ENCODE results near the gene NPHP4.

Gene NPHP4

DNA sequence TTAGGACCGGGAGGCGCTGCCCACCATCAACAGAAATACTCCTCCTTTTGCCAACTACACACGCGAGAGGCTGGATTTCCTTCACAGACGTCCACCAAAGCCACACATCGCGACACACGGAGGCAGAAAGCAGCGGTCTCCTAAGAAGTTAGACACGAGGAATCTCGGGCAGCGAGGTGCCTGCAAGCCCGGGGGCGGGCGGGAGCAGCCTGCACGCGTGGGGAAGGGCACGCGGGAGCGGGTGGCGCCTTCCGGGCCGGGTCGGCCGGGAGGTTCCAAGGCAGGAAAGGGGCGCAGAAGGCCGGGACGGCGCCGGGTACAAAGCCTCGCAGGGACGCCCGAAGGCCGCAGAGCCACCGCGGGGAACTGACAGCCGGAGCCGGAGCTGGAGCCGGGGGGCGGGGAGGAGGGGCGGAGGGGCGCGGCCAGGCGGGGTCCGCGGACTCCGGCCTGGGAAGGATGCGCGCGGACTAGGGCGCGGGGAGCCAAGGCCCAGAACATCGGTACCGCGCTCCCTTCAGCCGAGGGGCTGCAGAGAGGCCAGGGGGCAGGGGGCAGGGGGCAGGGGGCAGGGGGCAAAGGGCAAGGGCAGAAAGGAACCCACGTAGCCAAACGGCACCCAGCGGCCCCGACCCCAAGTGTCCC lies 722 bp downstream of the NPHP4 start:
- TF ChIP-seq, protein P1, sequence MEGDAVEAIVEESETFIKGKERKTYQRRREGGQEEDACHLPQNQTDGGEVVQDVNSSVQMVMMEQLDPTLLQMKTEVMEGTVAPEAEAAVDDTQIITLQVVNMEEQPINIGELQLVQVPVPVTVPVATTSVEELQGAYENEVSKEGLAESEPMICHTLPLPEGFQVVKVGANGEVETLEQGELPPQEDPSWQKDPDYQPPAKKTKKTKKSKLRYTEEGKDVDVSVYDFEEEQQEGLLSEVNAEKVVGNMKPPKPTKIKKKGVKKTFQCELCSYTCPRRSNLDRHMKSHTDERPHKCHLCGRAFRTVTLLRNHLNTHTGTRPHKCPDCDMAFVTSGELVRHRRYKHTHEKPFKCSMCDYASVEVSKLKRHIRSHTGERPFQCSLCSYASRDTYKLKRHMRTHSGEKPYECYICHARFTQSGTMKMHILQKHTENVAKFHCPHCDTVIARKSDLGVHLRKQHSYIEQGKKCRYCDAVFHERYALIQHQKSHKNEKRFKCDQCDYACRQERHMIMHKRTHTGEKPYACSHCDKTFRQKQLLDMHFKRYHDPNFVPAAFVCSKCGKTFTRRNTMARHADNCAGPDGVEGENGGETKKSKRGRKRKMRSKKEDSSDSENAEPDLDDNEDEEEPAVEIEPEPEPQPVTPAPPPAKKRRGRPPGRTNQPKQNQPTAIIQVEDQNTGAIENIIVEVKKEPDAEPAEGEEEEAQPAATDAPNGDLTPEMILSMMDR (IDR thresholded peaks at IDR 0.05; ENCODE audit: control extremely low read depth, extremely low read depth, low read depth, missing control alignments) = no peak
- POLR2A ChIA-PET = interaction anchor here (0.6 kb wide), 1 partner anchor 207 kb away, joined by 7 read pairs; no protein-coding TSS in a partner anchor
- CTCF ChIA-PET = interaction anchor here (2.5 to 2.7 kb wide), 2 partner anchors 11 to 34 kb away, joined by 10 to 11 read pairs; no protein-coding TSS in a partner anchor
- peak; percentile 77 for DNase-seq (ENCODE audit: extremely low spot score)

DNA sequence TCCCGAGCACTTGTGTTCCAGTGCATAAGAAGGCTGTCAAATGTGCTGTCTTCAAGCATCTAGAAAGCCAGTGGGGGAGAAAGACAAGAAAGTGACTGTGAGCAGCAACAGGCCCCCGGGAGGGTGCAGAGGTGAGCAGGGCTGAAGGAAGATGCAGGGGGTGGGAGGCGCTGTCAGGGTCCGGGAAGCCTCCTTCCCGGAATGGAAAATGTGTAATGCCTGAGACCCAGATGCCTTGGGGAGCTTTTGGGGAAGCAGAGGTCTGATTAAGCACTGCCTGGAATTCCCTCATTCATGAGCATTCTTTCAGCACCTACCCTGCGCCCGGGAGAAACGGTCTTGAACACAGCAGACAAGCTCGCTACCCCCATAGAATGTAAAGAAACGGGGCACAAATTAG lies 1.3 kb downstream of the NPHP4 start:
- CTCF ChIA-PET = interaction anchor here (2.5 kb wide), 1 partner anchor 35 kb away, joined by 10 read pairs; no protein-coding TSS in a partner anchor
- DNase-seq (ENCODE audit: extremely low spot score) = no peak
- TF ChIP-seq, protein P1 (IDR thresholded peaks at IDR 0.05; ENCODE audit: control extremely low read depth, extremely low read depth, low read depth, missing control alignments) = no peak
- POLR2A ChIA-PET = interaction anchor here (0.6 kb wide), 1 partner anchor 208 kb away, joined by 7 read pairs; no protein-coding TSS in a partner anchor

DNA sequence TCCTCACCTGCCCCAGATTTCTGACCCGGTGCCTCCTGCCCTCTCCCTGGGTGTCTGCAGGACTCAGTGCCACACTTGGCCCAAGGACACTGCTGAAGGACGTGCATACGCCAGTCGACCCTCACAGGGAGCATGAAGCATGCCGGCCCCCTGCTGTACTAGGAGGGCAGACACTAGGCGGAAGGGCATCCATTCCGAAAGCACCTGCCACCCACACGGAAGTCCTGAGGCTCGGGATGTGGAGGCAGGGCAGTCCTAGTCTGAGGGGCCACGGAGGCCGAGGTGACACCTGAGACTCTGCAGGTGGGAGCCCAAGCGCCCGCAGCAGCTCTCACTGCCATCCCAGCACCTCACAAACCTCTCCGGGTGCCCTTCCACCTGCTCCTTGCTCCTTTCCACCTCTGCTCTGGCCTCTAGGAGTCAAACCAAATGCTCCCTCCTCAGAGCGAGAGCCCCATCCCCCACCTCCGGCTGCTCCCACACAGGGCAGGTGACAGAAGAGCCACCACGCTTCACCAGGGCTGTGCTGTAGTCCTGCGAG lies 2.4 kb downstream of the NPHP4 start:
- POLR2A ChIA-PET = no interaction called here
- TF ChIP-seq, protein P1 (IDR thresholded peaks at IDR 0.05; ENCODE audit: control extremely low read depth, extremely low read depth, low read depth, missing control alignments) = no peak
- DNase-seq (ENCODE audit: extremely low spot score) = no peak
- CTCF ChIA-PET = no interaction called here

DNA sequence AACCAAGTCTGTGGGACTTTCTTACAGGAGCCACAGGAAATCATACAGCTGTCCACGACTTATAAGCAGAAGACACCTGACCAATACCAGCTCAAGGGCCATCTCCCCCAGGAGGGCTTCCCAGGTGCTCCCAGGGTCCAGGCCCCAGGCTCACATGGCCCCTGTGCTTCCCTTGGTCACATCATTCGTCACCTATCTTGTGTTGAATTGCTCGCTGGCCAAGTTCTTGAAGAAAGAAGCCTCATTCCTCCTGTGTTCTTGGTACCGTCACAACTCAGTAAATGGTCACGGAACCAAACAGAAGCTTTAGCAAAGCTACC lies 3.0 kb downstream of the NPHP4 start:
- CTCF ChIA-PET = no interaction called here
- POLR2A ChIA-PET = no interaction called here
- no peak for DNase-seq (ENCODE audit: extremely low spot score)
- TF ChIP-seq, protein P1 (IDR thresholded peaks at IDR 0.05; ENCODE audit: control extremely low read depth, extremely low read depth, low read depth, missing control alignments) = no peak

DNA sequence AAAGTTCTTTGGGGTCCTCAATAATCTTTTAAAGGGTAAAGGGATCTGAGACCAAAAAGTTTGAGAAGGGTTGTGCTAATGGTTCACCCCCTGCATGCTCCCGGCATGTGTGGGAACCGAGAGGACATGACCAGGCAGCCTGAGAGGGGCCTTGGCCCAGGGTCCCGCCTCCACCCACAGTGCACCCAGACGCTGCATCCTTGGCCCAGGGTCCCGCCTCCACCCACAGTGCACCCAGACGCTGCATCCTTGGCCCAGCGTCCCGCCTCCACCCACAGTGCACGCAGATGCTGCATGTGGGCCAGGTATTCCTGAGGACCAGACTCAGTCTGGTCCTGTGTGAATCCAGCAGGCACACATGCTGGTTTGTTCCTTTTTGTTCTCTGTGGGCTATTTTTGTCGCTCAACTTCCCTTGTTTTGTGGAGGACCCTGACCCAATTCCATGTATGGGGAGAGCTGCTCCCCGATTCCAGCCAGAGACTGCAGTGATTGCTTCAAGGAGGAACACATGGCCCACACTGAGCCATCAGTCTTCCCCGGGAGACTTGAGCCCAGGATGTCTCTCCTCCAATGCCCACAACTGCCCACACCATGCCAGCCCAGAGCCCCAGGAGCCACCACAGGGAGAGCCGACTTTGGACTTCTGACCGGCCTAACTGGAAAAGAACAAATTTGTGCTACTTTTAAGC lies 3.5 kb downstream of the NPHP4 start:
- ChIA-PET CTCF (no interaction called here), POLR2A (no interaction called here)
- TF ChIP-seq, protein P1 (IDR thresholded peaks at IDR 0.05; ENCODE audit: control extremely low read depth, extremely low read depth, low read depth, missing control alignments) = no peak
- DNase-seq (ENCODE audit: extremely low spot score) = no peak

DNA sequence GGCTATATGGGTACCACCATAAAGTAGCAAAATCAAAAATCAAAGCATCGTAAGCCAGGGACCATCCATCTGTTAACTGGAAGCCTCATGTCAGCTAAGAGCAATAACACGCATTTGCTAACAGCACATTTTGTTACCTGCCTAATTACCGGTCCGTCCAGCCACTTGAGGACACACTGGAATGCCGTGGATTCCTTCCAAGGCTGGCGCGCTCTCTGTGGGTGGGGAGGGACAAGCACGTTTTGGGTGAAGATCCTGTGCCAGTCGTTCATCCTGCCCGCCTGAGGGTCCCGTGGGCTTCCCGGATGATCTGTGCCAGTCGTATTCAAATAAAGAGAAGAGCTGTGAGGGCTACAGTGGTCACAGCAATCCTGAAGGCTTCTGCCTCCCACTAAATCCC lies 6.2 kb downstream of the NPHP4 start:
- ChIA-PET POLR2A (no interaction called here), CTCF (no interaction called here)
- DNase-seq (ENCODE audit: extremely low spot score) = no peak
- TF ChIP-seq, protein P1 (IDR thresholded peaks at IDR 0.05; ENCODE audit: control extremely low read depth, extremely low read depth, low read depth, missing control alignments) = no peak

Measured in GM10248 (cell line).